K562 treated with DMSO at 1 percent for 48 hours (cell line): Measurements from ENCODE around the gene YPEL5. TPM values are rescaled to one million over a fixed set of nuclear protein-coding genes. Genes with fewer than 3 reads are reported as not detected.

Experiments used
- total RNA-seq: library from RNA; unstranded; fragments of 300-600 nt; gene quantifications from 2 replicates; pipeline ENCODE4 v1.2.3, GENCODE V29; 2022; ENCODE audit warnings: low replicate concordance; ENCODE audit errors: extremely low read depth

The YPEL5 gene
- total RNA-seq: not detected in 2 replicates

DNA sequence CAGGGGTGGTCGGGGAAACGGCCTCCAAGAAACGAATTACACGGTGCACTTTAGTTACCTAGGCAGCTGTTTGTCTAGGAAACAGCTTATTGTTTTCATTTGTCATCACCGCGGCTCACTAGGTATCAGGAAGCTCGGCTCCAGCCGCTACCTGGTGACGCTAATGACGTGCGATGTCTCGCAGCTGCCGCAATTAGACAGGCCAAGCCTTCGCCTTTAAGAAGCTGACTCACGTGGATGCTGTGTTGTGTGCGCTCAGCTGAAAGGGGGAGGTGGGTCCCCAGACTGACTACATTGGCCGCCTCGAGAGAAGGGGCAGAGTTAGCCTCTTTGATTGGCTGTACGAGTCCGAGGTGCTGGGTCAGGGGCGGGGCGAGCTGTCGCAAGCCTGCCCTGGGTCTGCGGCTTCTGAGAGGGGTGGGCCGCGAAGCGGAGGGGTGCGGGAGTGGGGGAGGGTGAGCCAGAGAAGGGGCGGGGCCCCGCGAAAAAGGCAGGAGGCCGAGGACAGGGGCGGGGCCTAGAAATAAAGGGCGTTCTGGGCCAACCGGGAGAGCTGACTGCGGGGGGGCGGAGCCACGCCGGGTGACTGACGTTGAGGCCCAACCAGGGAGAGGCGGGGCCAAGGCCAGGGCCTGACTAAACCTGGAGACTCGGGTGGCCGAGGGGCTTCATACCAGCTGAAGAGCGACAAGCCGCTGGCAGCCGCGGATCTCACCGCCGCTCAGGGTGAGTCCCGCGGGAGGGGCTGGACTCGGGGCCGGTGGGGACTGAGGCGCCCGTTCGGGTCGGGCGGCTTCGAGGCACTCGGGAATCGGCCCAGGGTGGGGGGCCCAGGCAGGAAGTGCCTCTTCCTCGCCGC lies at the start of gene YPEL5:
Gene YPEL5 (plus strand): TSS at position 671 of the 859 bp plus-strand sequence. CDS start 9,645 bp downstream, outside the sequence.

Other genes with a start within 250 kb of the YPEL5 start
- gene ALK, start 225.4 kb upstream of the YPEL5 start, total RNA-seq: not detected in 2 replicates
- not detected in 2 replicates for gene LBH, start 84.5 kb downstream of the YPEL5 start, total RNA-seq